GM18520 (cell line): Measurements from ENCODE around the gene TIGD6.

Source experiments
- ATAC-seq: cut with Tn5 transposase; IDR thresholded peaks from one replicate; pipeline ENCODE4 v1.9.1; 2021; ENCODE audit not compliant: unreplicated experiment

The TIGD6 gene

DNA sequence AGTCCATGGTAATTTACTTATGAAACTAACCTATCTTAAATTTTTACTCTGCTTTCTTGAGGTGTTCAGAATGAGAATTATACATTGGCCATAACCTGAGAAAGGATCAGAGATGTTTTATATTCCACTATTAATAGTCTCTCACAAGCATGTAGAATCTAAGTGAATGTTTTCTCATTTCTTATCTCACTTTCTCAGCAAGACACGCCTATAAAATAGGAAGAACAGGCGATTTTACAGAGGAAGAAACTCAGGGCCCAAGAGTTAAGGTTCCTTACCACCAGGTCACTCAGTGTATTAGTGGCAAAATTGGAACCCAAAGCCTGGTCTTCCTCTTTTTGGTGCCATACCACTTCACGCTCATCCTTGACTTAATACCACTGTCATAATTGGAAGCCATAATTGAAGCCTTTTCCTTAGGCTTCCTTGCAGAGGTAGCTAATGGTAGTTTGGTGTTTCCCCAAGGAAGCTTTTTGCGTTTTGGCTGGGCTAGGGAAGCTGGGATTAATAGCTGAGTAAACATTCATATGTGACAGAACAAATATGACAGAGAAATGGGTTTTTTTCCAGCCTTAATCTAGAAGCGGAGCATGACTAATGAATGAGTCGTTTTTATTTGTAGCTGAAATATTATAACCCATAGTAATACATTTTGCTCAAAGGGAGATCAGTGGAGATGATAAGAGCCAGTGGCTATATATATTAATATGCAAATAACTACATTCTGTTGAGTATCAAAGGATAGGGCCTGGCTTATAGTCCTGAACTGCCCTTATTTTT lies 17.0 kb upstream of the TIGD6 start:
- no peak for ATAC-seq

DNA sequence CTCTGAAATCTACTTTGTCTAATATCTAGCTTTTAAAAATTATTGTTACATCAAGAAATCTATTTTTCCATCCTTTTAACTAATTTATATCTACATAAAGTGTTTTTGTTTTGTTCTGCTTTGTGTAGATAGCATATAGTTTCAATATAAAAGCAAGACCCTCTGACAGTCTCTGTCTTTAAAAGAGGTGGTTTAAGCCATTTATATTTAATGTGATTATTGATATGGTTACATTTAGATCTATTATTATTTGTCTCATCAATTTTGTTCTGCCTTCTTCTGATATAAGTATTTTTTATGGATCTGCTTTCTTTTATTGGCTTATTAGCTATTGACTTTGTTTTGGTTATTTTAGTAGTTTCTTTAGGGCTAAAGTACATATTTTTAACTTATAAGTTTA lies 16.1 kb upstream of the TIGD6 start:
- no peak for ATAC-seq

DNA sequence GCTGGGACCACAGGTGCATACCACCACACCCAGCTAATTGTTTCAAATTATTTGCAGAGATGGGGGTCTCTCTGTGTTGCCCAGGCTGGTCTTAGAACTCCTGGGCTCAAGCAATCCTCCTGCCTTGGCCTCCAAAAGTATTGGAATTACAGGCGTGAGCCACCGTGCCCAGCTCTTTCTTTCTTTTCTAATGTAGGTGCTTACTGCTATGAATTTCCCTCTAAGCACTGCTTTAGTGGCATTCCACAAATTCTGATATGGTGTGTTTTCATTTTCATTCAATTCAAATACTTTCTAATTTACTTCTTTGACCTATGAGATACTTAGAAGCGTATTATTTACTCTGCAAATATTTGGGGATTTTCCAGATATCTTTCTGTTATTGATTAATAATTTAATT lies 15.0 kb upstream of the TIGD6 start:
- ATAC-seq, result no peak

DNA sequence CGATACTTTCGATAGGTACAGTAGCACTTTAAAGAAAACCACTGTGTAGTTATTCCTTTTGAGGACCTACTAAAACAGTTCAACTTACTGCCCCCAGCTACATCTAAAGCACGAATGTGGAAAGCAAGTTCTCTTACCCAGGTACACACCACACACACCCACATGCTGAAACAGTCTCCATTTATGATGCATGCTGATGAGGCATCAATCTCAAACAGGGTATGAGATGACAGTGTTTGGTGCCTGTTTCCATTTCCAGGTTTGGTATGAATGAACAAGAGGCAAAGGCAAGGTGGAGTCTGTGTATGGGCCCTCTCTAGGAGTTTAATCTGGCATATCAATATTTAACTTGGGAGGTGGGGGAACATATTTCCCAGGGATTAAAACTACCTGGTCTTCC lies 14.0 kb upstream of the TIGD6 start:
- ATAC-seq, result no peak

DNA sequence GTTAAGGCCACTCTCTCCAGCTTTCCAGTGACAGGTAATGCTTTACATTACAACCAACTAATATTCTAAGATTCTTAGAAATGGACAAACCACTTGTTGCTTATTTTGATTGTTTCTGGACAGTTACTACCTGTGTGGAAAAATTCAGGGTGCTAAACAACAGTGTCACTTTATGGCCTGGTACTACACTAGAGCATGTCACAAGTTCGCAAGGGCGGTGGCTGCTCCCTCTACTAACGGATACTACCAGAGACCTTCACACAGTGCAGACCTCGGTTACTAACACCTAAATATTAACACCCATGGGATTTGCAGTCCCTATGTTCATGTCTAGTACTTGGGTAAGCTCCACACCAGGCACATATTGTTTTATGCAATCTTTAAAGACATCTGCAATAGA lies 13.5 kb upstream of the TIGD6 start:
- ATAC-seq, result no peak

DNA sequence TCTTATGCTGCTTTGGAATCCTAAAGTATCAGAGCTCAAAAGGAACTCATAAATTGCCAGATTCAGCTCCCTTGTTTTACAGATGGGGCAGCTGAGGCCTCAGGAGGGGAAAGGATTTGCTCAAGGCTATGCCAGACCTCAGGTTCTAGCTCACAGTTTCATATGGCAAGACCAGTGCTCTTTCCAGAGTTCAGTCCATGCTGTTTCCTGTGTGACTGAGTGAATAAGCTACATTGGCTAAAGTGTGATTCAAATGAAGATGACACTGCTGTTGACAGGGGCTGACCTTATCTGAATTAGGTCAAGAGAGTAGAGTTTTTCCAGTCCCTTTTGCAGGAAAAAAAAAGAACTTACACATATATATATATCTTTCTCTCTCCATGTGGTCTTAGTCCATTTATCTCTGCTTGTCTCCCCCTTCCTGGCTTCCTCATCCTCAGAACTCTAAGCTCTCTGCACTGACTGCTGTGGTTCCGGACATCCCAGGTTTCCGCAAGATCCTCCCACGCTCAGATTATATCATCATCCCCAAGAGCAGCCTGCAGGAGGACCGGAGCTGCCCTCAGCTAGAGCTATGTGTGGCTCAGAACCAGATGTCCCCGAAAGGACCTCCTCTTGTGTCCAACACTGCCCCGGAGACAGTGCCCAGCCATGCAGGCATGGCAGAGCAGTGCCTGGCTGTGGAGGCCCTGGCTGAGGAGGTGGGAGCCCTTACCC lies 9.4 kb upstream of the TIGD6 start:
- no peak for ATAC-seq

DNA sequence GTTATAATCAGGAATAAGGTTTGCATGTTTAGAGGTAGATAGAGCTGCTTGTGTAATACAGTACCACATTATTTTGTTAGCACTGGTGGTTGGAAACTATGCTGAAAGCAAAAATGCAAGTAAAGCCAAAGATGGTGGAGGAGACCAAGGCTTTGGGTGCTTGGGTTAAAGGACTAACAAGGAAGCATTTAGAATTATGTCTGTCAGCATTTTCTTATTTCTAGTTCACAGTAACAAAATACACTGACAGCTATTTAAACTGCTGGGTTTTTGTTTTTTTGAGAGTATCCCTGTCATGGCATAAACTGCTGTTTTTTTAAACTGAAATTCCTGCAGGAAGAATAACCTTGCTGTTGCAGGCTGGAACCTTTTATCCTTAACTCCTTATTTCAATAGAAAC lies 6.6 kb upstream of the TIGD6 start:
- ATAC-seq, result no peak

DNA sequence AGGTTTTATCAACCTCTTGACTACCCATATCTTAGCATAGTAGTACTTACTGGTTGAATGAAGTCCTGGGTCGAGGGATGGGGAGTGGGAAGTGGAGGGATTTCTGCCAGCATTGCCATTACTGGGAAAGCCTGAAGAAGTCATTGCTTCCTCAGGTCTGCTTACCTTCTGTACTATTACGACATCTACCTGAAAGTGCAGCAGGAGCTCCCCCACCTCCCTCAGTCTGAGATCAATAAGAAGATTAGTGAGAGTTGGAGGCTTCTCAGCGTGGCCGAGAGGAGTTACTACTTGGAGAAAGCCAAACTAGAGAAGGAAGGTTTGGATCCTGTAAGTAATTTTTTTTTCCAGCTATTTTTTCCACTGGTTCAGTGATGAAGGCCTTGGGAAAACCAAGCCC lies 5.9 kb upstream of the TIGD6 start:
- no peak for ATAC-seq

DNA sequence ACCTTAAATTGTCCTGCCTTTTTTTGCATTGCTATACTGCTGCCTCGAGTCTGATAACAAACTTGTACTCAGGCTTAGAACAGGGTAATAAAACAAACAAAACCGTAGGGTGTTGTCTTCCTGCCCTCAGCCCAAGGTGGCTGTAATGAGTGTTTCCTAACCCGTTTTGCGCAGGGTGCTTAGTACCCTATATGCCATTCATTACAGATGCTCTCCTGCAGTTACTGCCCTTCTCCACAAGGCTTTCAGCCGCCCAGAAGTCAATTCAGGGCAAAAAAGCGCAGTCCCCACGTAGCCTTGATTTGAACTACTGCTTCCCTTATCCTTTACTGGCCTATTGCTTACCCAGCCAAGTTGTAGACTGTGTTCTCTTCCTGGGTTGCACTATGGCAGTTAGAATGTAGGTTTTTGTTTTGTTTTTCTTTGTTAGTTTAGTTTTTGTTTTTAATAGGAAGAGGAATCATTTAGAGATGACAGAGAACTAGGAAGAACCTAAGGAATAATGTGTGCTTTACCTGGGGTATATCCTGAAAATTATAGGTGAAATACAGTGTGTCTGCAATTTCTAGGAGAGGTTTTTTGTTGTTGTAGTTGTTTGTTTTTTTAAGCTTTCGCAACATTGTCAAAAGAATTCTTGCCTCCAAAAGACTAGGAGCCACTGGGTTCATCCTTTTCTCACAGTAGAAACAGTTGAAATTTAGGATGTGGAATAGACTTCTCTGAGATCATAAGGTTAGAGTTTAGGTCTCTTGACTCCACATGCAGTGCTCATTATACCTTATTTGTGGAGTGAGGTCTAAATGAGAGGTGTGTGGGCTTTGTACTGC lies 1.4 kb upstream of the TIGD6 start:
- peak; percentile 34 for ATAC-seq

DNA sequence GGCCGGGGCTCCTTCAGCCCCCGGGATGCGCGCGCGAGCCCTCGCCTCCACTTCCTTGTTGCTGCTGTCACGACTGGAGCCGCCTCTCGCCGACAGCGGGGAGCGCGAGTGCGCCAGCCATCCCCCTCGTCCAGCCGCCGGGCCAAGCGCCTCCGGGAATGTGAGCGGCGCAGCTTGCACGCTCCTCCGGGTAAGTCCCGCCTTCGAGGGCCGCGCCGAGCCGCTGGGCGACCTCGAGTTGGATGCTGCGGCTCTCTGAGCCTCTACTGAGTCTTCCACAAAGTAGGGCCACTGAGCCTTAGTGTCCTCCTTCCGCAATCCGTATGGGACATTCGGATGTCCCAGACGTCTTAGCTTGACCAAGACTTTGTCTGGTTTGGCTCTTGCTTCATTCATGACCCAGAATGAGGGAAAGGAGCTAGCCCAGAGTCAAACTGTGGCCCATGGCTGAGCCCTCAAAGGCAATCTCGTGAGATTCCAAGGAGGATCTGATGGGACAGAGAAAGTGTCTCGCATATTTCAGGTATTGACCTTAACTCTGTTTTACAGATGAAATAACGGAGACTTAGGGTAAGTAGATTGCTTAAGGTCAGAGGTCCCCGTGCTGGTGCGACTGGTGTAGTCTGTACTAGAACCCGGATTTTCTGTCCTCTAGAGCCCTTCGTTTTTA lies 671 bp upstream of the TIGD6 start:
- no peak for ATAC-seq

DNA sequence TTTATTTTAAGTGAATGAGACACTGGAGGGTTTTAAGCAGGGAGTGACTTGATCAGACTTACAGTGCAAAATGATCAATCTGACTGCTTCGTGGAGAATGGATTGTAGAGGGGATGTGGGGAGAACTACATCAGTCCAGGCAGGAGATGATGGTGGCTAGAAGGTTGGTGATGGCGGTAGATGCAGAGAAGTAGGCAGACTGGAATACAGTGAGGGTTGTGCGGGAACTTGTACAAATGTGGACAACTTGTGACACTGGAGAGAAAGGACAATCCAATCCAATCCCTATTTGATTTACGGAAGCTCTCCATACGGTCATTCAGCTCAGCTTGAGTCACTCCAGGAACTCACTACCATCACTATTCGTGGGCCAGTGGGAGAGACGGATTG lies 593 bp downstream of the TIGD6 start:
- no peak for ATAC-seq

DNA sequence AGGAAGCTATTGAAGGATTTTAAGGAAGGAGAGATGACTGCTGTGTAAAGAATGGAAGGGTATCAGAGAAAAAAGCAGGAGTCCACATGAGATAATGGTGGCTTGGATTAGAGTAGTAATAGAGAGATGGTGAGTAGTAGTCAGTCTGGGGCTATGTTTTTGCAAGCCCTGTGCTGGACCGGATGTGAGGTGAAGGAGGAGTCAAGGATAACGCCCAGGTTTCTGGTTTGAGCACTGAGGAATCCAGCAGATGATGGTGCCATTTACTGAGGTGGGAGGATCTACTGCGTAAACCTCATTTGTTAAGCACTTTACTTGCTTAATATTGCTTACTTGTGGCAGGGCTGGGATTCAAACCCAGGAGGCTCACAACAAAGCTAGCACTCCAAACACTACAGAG lies 1.1 kb downstream of the TIGD6 start:
- ATAC-seq, result no peak

DNA sequence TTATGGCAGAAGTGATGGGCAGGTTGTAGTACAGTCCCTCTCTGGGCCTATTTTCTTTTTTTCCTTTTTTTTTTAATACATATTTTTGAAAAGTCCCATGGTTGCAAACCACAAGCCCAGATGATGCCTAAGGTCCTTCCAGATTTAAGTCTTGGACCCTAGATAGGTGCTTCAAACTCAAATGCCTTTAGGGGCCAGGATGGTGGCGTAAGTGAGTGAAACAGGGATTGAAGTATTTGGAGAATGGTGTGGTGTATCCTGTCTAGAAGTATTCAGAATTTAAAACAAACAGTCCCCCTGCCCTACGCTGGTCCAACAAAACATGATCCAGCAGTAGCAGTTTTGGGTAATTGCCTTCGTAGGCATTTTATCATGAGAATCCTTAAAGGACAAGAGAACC lies 2.2 kb downstream of the TIGD6 start:
- no peak for ATAC-seq

DNA sequence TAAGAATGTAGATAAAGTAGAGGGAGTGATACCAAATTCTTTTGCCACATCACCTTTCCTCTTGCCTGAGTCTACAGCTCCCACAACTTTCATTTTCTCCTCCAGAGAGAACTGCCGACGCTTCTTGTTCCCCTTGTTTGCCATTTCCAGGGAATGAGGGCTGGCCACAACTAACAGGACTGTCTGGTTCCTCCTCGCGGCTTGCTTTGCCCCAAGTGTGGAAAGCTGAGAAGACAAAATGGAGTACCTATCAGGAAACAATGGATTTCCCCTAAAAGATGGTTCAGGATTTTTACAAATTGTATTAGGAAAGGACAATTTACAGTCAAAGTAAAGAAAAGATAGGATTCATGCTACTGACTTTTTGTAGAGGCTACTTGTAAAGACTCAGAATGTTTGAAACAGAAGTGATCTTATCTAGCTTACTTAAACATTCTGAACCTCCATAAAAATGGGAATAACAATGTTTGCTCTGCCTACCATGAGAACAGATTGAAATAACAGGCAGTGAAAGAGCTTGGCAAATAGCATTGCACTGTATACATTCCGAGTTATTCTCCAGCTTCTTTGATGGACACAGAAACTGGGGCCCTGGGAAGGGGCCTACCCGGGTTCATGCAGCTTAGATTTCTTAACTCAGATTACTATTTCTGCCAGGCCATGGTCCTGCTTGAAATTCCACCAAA lies 4.1 kb downstream of the TIGD6 start:
- no peak for ATAC-seq

DNA sequence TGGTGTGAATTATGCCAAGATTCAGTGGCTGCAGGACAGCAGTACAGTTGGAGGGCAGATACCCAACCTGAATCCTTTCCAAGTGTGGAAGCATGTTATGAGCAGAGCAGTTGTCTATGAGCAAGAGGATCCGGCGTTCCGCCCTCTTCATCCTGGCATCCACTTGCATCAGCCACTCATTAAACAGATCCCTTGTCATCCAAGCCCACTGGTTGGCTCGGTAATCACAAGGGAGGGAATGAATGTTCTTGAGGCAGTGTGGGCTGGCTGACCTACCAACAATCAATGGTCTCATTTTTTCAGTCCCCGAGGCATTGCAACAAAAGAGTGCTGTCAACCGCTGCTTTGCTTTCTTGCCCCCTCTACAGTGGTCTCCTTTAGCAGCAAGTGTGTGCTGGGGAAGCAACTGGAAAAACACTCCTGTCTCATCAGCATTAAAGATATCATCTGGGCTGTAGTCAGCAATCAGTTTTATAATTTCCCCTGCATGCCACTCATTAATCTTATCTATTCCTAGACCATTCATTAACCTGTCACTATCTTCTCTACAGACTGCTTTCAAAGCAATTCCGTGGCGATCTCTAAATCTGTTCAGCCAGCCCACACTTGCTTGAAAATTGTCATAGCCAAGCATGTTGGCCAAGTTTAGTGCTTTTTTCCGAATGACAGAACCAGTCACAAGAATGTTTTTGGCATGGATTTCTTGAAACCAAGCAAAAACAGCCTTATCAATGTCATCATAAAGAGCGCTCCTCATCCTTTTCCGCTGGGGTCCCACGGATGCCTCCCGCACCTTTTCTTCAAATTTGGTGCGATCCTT lies 4.9 kb downstream of the TIGD6 start:
- no peak for ATAC-seq

DNA sequence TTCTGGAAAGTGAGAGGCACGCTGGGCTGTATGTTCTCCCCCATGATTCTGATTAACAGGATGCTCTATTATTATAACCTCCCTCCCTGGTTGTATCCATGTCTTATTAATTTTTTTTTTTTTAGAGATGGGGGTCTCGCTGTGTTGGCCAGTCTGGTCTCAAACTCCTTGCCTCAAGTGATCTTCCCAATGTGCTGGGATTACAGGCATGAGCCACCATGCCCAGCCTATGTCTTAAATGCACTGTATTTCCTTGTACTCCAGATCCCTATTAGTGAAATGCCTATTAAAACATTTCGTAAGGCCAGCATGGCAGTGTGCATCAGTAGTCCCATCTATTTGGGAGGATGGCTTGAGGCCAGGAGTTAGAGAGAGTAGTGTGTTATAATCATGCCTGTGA lies 7.0 kb downstream of the TIGD6 start:
- ATAC-seq, result no peak

DNA sequence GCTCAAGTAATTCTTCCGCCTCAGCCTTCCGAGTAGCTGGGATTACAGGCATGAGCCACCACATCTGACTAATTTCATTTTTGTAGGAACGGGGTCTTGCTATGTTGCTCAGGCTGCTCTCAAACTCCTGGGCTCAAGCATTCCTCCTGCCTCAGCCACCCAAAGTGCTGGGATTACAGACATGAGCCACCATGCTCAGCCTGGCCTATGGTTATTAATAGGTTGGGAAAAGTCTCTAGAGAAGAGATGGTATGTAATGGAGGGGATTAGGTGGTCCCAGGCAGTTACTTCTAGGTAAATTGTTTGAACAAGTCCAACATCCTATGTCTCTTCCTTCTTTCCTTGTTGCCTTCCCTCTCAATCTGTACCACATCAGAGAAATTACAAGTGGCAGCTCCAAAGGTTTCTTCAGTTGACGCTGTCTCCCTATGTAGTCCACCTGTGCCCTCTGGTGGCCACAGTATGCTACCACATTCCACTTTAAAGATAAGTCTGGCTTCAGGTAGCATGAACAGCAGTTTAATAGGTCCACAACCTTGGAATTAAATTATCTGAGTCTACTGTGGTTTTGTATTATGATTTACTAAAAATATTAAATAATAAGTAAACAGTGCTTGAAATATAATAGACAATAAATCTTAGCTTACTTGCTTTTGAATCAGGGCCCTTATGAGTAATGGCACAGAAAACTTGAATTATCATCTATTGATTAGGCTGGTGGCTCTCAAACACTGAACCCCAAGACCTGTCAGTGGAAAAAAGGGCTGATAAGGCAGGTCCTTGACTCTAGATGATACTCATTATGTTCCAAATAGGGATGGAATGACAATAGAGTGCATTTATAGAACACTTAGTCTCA lies 9.7 kb downstream of the TIGD6 start:
- ATAC-seq, result no peak

DNA sequence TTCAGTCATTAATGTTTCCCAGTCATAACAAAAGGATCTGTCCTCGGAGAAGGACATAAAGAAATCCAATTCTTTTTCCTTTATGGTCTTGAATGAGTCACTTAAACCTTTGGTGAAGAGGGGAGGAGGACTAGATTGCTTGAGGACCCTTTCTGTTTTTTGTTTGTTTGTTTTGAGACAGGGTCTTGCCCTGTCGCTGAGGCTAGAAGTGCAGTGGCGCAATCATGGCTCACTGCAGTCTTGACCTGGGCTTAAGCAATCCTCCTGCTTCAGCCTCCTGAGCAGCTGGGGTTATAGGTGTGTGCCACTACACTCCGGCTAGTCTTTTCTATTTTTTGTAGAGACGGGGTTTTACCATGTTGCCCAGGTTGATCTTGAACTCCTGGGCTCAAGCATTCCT lies 12.3 kb downstream of the TIGD6 start:
- no peak for ATAC-seq

DNA sequence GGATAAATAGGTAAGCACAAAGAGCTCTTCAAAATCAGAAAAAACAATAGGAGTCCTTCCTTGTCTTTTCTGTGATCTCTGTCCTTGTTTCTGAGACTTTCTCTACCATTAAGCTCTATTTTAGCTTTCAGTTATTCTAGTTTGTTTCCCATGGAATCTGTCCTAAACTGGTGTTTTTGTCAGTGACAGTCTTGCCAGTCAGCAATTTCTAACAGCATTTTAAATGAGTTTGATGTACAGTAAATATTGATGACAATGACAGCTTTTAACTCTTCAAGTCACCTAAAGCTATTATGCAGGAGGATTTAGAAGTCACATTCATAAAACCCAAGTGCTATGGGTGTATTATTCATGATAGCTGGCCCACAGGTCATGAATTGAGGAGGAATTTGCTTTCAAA lies 17.9 kb downstream of the TIGD6 start:
- ATAC-seq, result no peak
